Sigmoid colon (tissue), 7 donors: ENCODE results near the gene SLPI. TPM values are rescaled to one million over a fixed set of nuclear protein-coding genes. Genes with fewer than 3 reads are reported as not detected.

ENCODE experiments used
- DNase-seq: peaks from one replicate; pipeline ENCODE4 v3.0.0-alpha.2; 2019
- H3K27ac ChIP-seq, 4 donors: fragments of 200-600 bp; sonication (generic); one replicate each; pipeline ENCODE4 v1.5.1; 2016 to 2019; ENCODE audit warnings: mild to moderate bottlenecking in 1 of 4
- H3K27me3 ChIP-seq, 3 donors: fragments of 200-600 bp; sonication (generic); one replicate each; pipeline ENCODE4 v1.5.1; 2019; ENCODE audit warnings: mild to moderate bottlenecking in 1 of 3
- H3K36me3 ChIP-seq, 4 donors: fragments of 200-600 bp; sonication (generic); one replicate each; pipeline ENCODE4 v1.5.1; 2016 to 2019
- H3K4me1 ChIP-seq, 4 donors: fragments of 200-600 bp; sonication (generic); one replicate each; pipeline ENCODE4 v1.5.1; 2017 to 2019
- H3K4me3 ChIP-seq, 4 donors: fragments of 200-600 bp; sonication (generic); one replicate each; pipeline ENCODE4 v1.5.1; 2017 to 2019; ENCODE audit warnings: mild to moderate bottlenecking in 2 of 4, moderate library complexity in 1 of 4
- H3K9me3 ChIP-seq, 4 donors: fragments of 200-600 bp in 3 of 4; sonication (generic) in 3 of 4; one replicate each; pipeline versions ENCODE4 v1.5.1 to v1.6.1; 2013 to 2019
- CTCF ChIP-seq, 4 experiments: fragments of 450-650 bp in 3 of 4; fragments of 200-600 bp in 1 of 4; IDR thresholded peaks; one replicate each; pipeline ENCODE4 v1.5.1; 2016 to 2019; ENCODE audit warnings: antibody characterized with exemption in 4 of 4, mild to moderate bottlenecking in 3 of 4, moderate library complexity in 2 of 4
- EP300 ChIP-seq, 4 donors: sonication (generic); formaldehyde crosslinking; IDR thresholded peaks; one replicate each; pipeline ENCODE4 v1.6.1; 2017; ENCODE audit warnings: antibody characterized with exemption in 4 of 4
- POLR2A ChIP-seq, 2 donors: fragments of 450-650 bp; IDR thresholded peaks; one replicate each; pipeline ENCODE4 v1.6.1; 2016; ENCODE audit warnings: antibody characterized with exemption in 2 of 2, mild to moderate bottlenecking in 2 of 2, moderate library complexity in 2 of 2
- POLR2AphosphoS5 ChIP-seq, 4 donors: sonication (generic); formaldehyde crosslinking; IDR thresholded peaks; one replicate each; pipeline ENCODE4 v1.6.1; 2017; ENCODE audit warnings: antibody characterized with exemption in 4 of 4
- WGBS, 2 donors: extraction: QIAGEN DNeasy Blood & Tissue Kit; methylation state at CpG; one replicate each; pipeline ENCODE4 v1.1.7; 2013; 5-methylcytosine and 5-hydroxymethylcytosine counted together
- intact Hi-C: fragments of 100-400 bp; cut with DNase I; formaldehyde crosslinking; loops from one replicate; pipeline ENCODE4 v1.15.1; 2023
- polyA plus RNA-seq, 3 donors: library from polyadenylated mRNA; stranded (reverse); fragments of 200-250 nt; gene quantifications; one replicate each; pipeline ENCODE4 v1.2.3, GENCODE V29; 2013
- total RNA-seq, 4 donors: library from RNA; depleted of rRNA; stranded (reverse); fragments of >200 nt; gene quantifications; one replicate each; pipeline ENCODE4 v1.1.0, GENCODE V29; 2016
- donor health status: healthy with polysubstance abuse.
- donor health status: Bipolar disorder and iron deficiency.
- donor health status: healthy.

SLPI gene
- total and polyA plus RNA-seq, 7 donors: 2.4 to 234 (median 38.8) TPM

GRCh38 chr20:45230631-45231030 lies 23.7 kb downstream of the SLPI start:
- Histone ChIP-seq H3K9me3 (peaks cover 0 to 13% (median 4%) of the 10 kb centered on the region in 4 donors), H3K27me3 (peaks cover 0 to 20% (median 6%) of the 10 kb centered on the region in 3 donors), H3K27ac (no peak overlapping the region), H3K4me1 (no peaks in the 10 kb centered on the region), H3K36me3 (no peaks in the 10 kb centered on the region), H3K4me3 (no peak overlapping the region)
- intact Hi-C loops: no loop called here
- no peak for DNase-seq
- TF ChIP-seq CTCF (IDR thresholded peaks at IDR 0.05): no peak
- TF ChIP-seq POLR2A (IDR thresholded peaks at IDR 0.05): no peak
- TF ChIP-seq POLR2AphosphoS5 (IDR thresholded peaks at IDR 0.05): no peak
- no peak for TF ChIP-seq EP300 (IDR thresholded peaks at IDR 0.05)
- WGBS, 2 donors: 66 to 69% methylated on average over 9 of the region's 9 CpGs

- peaks cover 0 to under 1% (median 0%) of the 10 kb centered on the region in 4 donors for H3K9me3 ChIP-seq
- intact Hi-C loops: no loop called here
- no peaks in the 10 kb centered on the region for H3K4me1 ChIP-seq
- peaks cover 0 to 15% (median 0%) of the 10 kb centered on the region in 3 donors for H3K27me3 ChIP-seq
- no peak overlapping the region for H3K27ac ChIP-seq
- no peak for DNase-seq
- WGBS, 2 donors: 58 to 67% methylated on average over 18 of the region's 18 CpGs
- H3K36me3 ChIP-seq: no peaks in the 10 kb centered on the region
- H3K4me3 ChIP-seq: no peak overlapping the region
- TF ChIP-seq POLR2A (IDR thresholded peaks at IDR 0.05): no peak
- peak in 2 of 4 experiments; percentile 18 to 46 for TF ChIP-seq CTCF (IDR thresholded peaks at IDR 0.05)
Observed at GRCh38 chr20:45229264-45230056, 24.9 kb downstream of the SLPI start.

GRCh38 chr20:45226287-45226686 lies 28.1 kb downstream of the SLPI start:
- DNase-seq: no peak
- WGBS, 2 donors: 84 to 95% methylated on average over 1 of the region's 1 CpG
- no peaks in the 10 kb centered on the region for H3K36me3 ChIP-seq
- H3K4me3 ChIP-seq: no peak overlapping the region
- no peaks in the 10 kb centered on the region for H3K9me3 ChIP-seq
- intact Hi-C loops: no loop called here
- no peaks in the 10 kb centered on the region for H3K4me1 ChIP-seq
- no peak for TF ChIP-seq EP300 (IDR thresholded peaks at IDR 0.05)
- TF ChIP-seq POLR2AphosphoS5 (IDR thresholded peaks at IDR 0.05): no peak
- no peak for TF ChIP-seq CTCF (IDR thresholded peaks at IDR 0.05)
- H3K27ac ChIP-seq: no peak overlapping the region
- H3K27me3 ChIP-seq: peaks cover 0 to 16% (median 0%) of the 10 kb centered on the region in 3 donors

GRCh38 chr20:45223136-45223535 lies 31.2 kb downstream of the SLPI start:
- H3K36me3 ChIP-seq: no peaks in the 10 kb centered on the region
- TF ChIP-seq EP300 (IDR thresholded peaks at IDR 0.05) (no peak), POLR2A (IDR thresholded peaks at IDR 0.05) (no peak), CTCF (IDR thresholded peaks at IDR 0.05) (no peak), POLR2AphosphoS5 (IDR thresholded peaks at IDR 0.05) (no peak)
- H3K4me3 ChIP-seq: no peak overlapping the region
- H3K9me3 ChIP-seq: no peaks in the 10 kb centered on the region
- intact Hi-C loops: no loop called here
- H3K4me1 ChIP-seq: no peaks in the 10 kb centered on the region
- no peak overlapping the region for H3K27ac ChIP-seq
- H3K27me3 ChIP-seq: peaks cover 0 to 7% (median 0%) of the 10 kb centered on the region in 3 donors
- no peak for DNase-seq

- DNase-seq: no peak
- WGBS, 2 donors: 94 to 97% methylated on average over 4 of the region's 4 CpGs
- Histone ChIP-seq H3K36me3 (no peaks in the 10 kb centered on the region), H3K27ac (no peak within 1 kb of the TSS), H3K9me3 (no peaks in the 10 kb centered on the region), H3K27me3 (peaks cover 0 to 7% (median 0%) of the 10 kb centered on the region in 3 donors), H3K4me3 (no peak within 1 kb of the TSS), H3K4me1 (no peaks in the 10 kb centered on the region)
- intact Hi-C loops: no loop called here
- TF ChIP-seq POLR2AphosphoS5 (IDR thresholded peaks at IDR 0.05) (no peak), POLR2A (IDR thresholded peaks at IDR 0.05) (no peak), EP300 (IDR thresholded peaks at IDR 0.05) (no peak), CTCF (IDR thresholded peaks at IDR 0.05) (no peak)
Observed at GRCh38 chr20:45221076-45221475, 33.3 kb downstream of the SLPI start, which contains the start of gene SEMG2. Gene SEMG2, plus strand, starts transcription at chr20:45221373. Its CDS starts 17 bp downstream, at chr20:45221390.
